GM12891 (cell line): ENCODE results near the gene ZNF264.

ENCODE experiments used
- POLR2A ChIP-seq: IDR thresholded peaks from 2 replicates; pipeline ENCODE4 v1.6.1; 2011; ENCODE audit warnings: low read depth, low read length, control low read depth
- POLR2AphosphoS5 ChIP-seq: IDR thresholded peaks from 2 replicates; pipeline ENCODE4 v1.6.1; 2011; ENCODE audit warnings: low read depth, low read length, control low read depth

DNA sequence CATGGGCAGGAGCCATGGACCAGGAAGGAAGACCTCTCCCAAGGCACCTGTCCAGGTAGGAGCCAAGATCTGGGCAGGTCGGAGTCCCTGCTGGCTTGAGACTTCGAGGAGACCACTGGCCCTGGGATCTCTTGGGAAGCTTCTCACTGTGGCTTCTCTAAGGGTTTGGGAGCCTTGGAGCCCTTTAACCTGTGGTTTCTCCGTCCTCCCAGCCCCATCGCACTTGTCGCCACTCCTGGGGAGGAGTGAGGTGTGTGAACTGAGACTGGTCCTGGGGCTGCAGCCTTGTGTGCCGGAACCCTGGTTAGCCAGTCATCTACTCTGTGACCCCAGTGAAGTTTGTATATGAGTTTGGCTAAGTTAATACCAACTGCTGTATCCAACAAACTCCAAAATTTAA lies 57.3 kb downstream of the ZNF264 start:
- TF ChIP-seq POLR2AphosphoS5: no peak
- TF ChIP-seq POLR2A: no peak
